Sigmoid colon (tissue), 7 donors: Measurements from ENCODE around the gene SCAF1. TPM values are rescaled to one million over a fixed set of nuclear protein-coding genes. Genes with fewer than 3 reads are reported as not detected.

Experiments used
- DNase-seq: peaks from one replicate; pipeline ENCODE4 v3.0.0-alpha.2; 2019
- H3K27ac ChIP-seq, 4 donors: fragments of 200-600 bp; sonication (generic); one replicate each; pipeline ENCODE4 v1.5.1; 2016 to 2019; ENCODE audit warnings: mild to moderate bottlenecking in 1 of 4
- H3K27me3 ChIP-seq, 3 donors: fragments of 200-600 bp; sonication (generic); one replicate each; pipeline ENCODE4 v1.5.1; 2019; ENCODE audit warnings: mild to moderate bottlenecking in 1 of 3
- H3K36me3 ChIP-seq, 4 donors: fragments of 200-600 bp; sonication (generic); one replicate each; pipeline ENCODE4 v1.5.1; 2016 to 2019
- H3K4me1 ChIP-seq, 4 donors: fragments of 200-600 bp; sonication (generic); one replicate each; pipeline ENCODE4 v1.5.1; 2017 to 2019
- H3K4me3 ChIP-seq, 4 donors: fragments of 200-600 bp; sonication (generic); one replicate each; pipeline ENCODE4 v1.5.1; 2017 to 2019; ENCODE audit warnings: mild to moderate bottlenecking in 2 of 4, moderate library complexity in 1 of 4
- H3K9me3 ChIP-seq, 4 donors: fragments of 200-600 bp in 3 of 4; sonication (generic) in 3 of 4; one replicate each; pipeline versions ENCODE4 v1.5.1 to v1.6.1; 2013 to 2019
- CTCF ChIP-seq, 4 experiments: fragments of 450-650 bp in 3 of 4; fragments of 200-600 bp in 1 of 4; IDR thresholded peaks; one replicate each; pipeline ENCODE4 v1.5.1; 2016 to 2019; ENCODE audit warnings: antibody characterized with exemption in 4 of 4, mild to moderate bottlenecking in 3 of 4, moderate library complexity in 2 of 4
- EP300 ChIP-seq, 4 donors: sonication (generic); formaldehyde crosslinking; IDR thresholded peaks; one replicate each; pipeline ENCODE4 v1.6.1; 2017; ENCODE audit warnings: antibody characterized with exemption in 4 of 4
- POLR2A ChIP-seq, 2 donors: fragments of 450-650 bp; IDR thresholded peaks; one replicate each; pipeline ENCODE4 v1.6.1; 2016; ENCODE audit warnings: antibody characterized with exemption in 2 of 2, mild to moderate bottlenecking in 2 of 2, moderate library complexity in 2 of 2
- POLR2AphosphoS5 ChIP-seq, 4 donors: sonication (generic); formaldehyde crosslinking; IDR thresholded peaks; one replicate each; pipeline ENCODE4 v1.6.1; 2017; ENCODE audit warnings: antibody characterized with exemption in 4 of 4
- WGBS, 2 donors: extraction: QIAGEN DNeasy Blood & Tissue Kit; methylation state at CpG; one replicate each; pipeline ENCODE4 v1.1.7; 2013; 5-methylcytosine and 5-hydroxymethylcytosine counted together
- intact Hi-C: fragments of 100-400 bp; cut with DNase I; formaldehyde crosslinking; loops from one replicate; pipeline ENCODE4 v1.15.1; 2023
- polyA plus RNA-seq, 3 donors: library from polyadenylated mRNA; stranded (reverse); fragments of 200-250 nt; gene quantifications; one replicate each; pipeline ENCODE4 v1.2.3, GENCODE V29; 2013
- total RNA-seq, 4 donors: library from RNA; depleted of rRNA; stranded (reverse); fragments of >200 nt; gene quantifications; one replicate each; pipeline ENCODE4 v1.1.0, GENCODE V29; 2016
- donor health status: healthy with polysubstance abuse.
- donor health status: Bipolar disorder and iron deficiency.
- donor health status: healthy.

Gene SCAF1
- total and polyA plus RNA-seq, 7 donors: 9.0 to 30.8 (median 13.3) TPM

- Histone ChIP-seq H3K4me1 (peaks cover 0 to 50% (median 46%) of the 10 kb centered on the region in 4 donors), H3K27me3 (no peaks in the 10 kb centered on the region), H3K9me3 (no peaks in the 10 kb centered on the region), H3K27ac (peak overlapping the region; percentile 61 to 92 (median 84)), H3K36me3 (peaks cover 16 to 41% (median 25%) of the 10 kb centered on the region in 4 donors), H3K4me3 (peak overlapping the region in 1 of 4 donors; percentile 32)
- TF ChIP-seq CTCF (IDR thresholded peaks at IDR 0.05) (no peak), POLR2AphosphoS5 (IDR thresholded peaks at IDR 0.05) (no peak), POLR2A (IDR thresholded peaks at IDR 0.05) (no peak), EP300 (IDR thresholded peaks at IDR 0.05) (no peak)
- no peak for DNase-seq
- 69 to 74% methylated on average over 10 of the region's 10 CpGs for WGBS, 2 donors
- intact Hi-C loops: loop anchor here (5.0 kb wide), 2 partner anchors 88 to 183 kb away; partner anchors contain the start of genes PRR12 and RPS11
Observed at GRCh38 chr19:49679771-49680413, 37.9 kb downstream of the SCAF1 start.

GRCh38 chr19:49680421-49681351 is 38.7 kb downstream of the SCAF1 start:
- no peaks in the 10 kb centered on the region for H3K27me3 ChIP-seq
- H3K27ac ChIP-seq: peak overlapping the region; percentile 61 to 92 (median 72)
- TF ChIP-seq EP300 (IDR thresholded peaks at IDR 0.05) (no peak), POLR2A (IDR thresholded peaks at IDR 0.05) (no peak), CTCF (IDR thresholded peaks at IDR 0.05) (peak; percentile 92 to 100 (median 98)), POLR2AphosphoS5 (IDR thresholded peaks at IDR 0.05) (peak in 1 of 4 donors; percentile 21)
- H3K9me3 ChIP-seq: no peaks in the 10 kb centered on the region
- peaks cover 0 to 46% (median 44%) of the 10 kb centered on the region in 4 donors for H3K4me1 ChIP-seq
- H3K4me3 ChIP-seq: peak overlapping the region in 3 of 4 donors; percentile 1 to 32 (median 30)
- intact Hi-C loops: no loop called here
- DNase-seq: peak; percentile 94
- peaks cover 20 to 49% (median 32%) of the 10 kb centered on the region in 4 donors for H3K36me3 ChIP-seq
- 37% methylated on average over 40 of the region's 40 CpGs for WGBS, 2 donors

GRCh38 chr19:49681830-49682229 is 39.8 kb downstream of the SCAF1 start:
- WGBS, 2 donors: 93 to 94% methylated on average over 19 of the region's 19 CpGs
- Histone ChIP-seq H3K4me1 (peaks cover 0 to 41% (median 38%) of the 10 kb centered on the region in 4 donors), H3K27me3 (no peaks in the 10 kb centered on the region), H3K36me3 (peaks cover 20 to 60% (median 44%) of the 10 kb centered on the region in 4 donors), H3K27ac (no peak overlapping the region), H3K9me3 (no peaks in the 10 kb centered on the region), H3K4me3 (no peak overlapping the region)
- TF ChIP-seq CTCF (IDR thresholded peaks at IDR 0.05) (no peak), POLR2A (IDR thresholded peaks at IDR 0.05) (no peak), POLR2AphosphoS5 (IDR thresholded peaks at IDR 0.05) (no peak), EP300 (IDR thresholded peaks at IDR 0.05) (no peak)
- intact Hi-C loops: no loop called here
- DNase-seq: no peak

GRCh38 chr19:49682274-49682673 is 40.3 kb downstream of the SCAF1 start:
- DNase-seq: no peak
- H3K36me3 ChIP-seq: peaks cover 20 to 65% (median 47%) of the 10 kb centered on the region in 4 donors
- H3K9me3 ChIP-seq: no peaks in the 10 kb centered on the region
- TF ChIP-seq POLR2A (IDR thresholded peaks at IDR 0.05) (no peak), EP300 (IDR thresholded peaks at IDR 0.05) (no peak), POLR2AphosphoS5 (IDR thresholded peaks at IDR 0.05) (no peak), CTCF (IDR thresholded peaks at IDR 0.05) (no peak)
- no peak overlapping the region for H3K27ac ChIP-seq
- intact Hi-C loops: no loop called here
- H3K27me3 ChIP-seq: no peaks in the 10 kb centered on the region
- peaks cover 0 to 41% (median 38%) of the 10 kb centered on the region in 4 donors for H3K4me1 ChIP-seq
- 91 to 92% methylated on average over 8 of the region's 8 CpGs for WGBS, 2 donors
- no peak overlapping the region for H3K4me3 ChIP-seq
